Prostate gland (tissue), 2 donors: Measurements from ENCODE around the gene NANOS2.

ENCODE experiments used
- POLR2A ChIP-seq: fragments of 450-650 bp; IDR thresholded peaks from one replicate; pipeline ENCODE4 v1.6.1; 2016; ENCODE audit warnings: antibody characterized with exemption, mild to moderate bottlenecking
- POLR2AphosphoS5 ChIP-seq: sonication (generic); formaldehyde crosslinking; IDR thresholded peaks from one replicate; pipeline ENCODE4 v1.6.1; 2017; ENCODE audit warnings: antibody characterized with exemption
- TF ChIP-seq, protein P1 (sequence below), 4 experiments: fragments of 200-600 bp in 2 of 4; fragments of 450-650 bp in 2 of 4; sonication (generic) in 2 of 4; IDR thresholded peaks; 1 replicate in 3 of 4; 2 replicates in 1 of 4; pipeline ENCODE4 v1.5.1; 2016 to 2019; ENCODE audit warnings: antibody characterized with exemption in 4 of 4, mild to moderate bottlenecking in 2 of 4, moderate library complexity in 2 of 4

DNA sequence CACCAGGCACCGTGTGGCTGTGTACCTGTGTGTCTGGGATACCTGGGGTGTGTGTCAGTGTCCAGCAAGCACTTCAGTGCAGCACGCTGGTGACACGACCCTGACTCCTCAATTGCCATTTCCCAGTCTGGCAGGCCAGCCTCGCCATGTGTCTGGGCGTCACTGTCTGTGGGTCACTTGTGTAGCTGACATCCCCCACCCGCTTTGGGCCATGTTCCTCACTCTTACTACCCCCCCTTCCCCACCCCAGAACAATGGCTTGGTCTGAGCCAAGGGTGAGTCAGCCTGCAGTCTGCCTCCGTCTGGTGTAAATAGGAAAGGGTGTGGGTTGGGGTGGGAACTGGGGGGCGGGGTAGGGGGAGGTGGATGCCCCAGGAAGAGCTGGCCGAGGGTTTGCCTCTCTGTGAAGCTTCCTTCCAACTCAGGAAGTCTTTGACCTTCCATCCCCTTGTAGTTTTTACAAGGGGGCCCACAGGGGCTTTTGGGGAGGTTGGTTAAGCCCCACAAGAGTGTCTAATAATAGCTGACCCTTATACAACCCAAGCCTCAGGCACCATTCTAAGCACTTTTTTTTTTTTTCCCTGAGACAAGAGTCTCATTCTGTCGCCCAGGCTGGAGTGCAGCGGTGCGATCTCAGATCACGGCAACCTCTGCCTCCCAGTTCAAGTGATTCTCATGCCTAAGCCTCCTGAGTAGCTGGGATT lies 41.5 kb upstream of the NANOS2 start:
- no peak for TF ChIP-seq POLR2A
- TF ChIP-seq, protein P1, sequence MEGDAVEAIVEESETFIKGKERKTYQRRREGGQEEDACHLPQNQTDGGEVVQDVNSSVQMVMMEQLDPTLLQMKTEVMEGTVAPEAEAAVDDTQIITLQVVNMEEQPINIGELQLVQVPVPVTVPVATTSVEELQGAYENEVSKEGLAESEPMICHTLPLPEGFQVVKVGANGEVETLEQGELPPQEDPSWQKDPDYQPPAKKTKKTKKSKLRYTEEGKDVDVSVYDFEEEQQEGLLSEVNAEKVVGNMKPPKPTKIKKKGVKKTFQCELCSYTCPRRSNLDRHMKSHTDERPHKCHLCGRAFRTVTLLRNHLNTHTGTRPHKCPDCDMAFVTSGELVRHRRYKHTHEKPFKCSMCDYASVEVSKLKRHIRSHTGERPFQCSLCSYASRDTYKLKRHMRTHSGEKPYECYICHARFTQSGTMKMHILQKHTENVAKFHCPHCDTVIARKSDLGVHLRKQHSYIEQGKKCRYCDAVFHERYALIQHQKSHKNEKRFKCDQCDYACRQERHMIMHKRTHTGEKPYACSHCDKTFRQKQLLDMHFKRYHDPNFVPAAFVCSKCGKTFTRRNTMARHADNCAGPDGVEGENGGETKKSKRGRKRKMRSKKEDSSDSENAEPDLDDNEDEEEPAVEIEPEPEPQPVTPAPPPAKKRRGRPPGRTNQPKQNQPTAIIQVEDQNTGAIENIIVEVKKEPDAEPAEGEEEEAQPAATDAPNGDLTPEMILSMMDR (IDR thresholded peaks at IDR 0.05) = no peak
- no peak for TF ChIP-seq POLR2AphosphoS5
